ENCODE measurements around the gene STYX. TPM values are rescaled to one million over a fixed set of nuclear protein-coding genes. Genes with fewer than 3 reads are reported as not detected.

STYX gene
- total RNA-seq, 1 donor from 2014 or later: 13.3 TPM

GRCh38 chr14:52798826-52799225, 68.9 kb downstream of the STYX start:
- Histone ChIP-seq H3K4me1 (peaks cover 7% of the 10 kb centered on the region), H3K27ac (replicated peaks) (no peak overlapping the region), H3K36me3 (no peaks in the 10 kb centered on the region), H3K4me3 (no peak overlapping the region), H3K27me3 (ENCODE audit: low read depth) (no peaks in the 10 kb centered on the region), H3K9me3 (replicated peaks) (no peaks in the 10 kb centered on the region)
- intact Hi-C loops (cut with micrococcal nuclease): no loop called here
- no peak for DNase-seq
- TF ChIP-seq CTCF (IDR thresholded peaks at IDR 0.05; ENCODE audit: borderline replicate concordance): no peak

- no peak for TF ChIP-seq CTCF (IDR thresholded peaks at IDR 0.05; ENCODE audit: borderline replicate concordance)
- Histone ChIP-seq H3K9me3 (replicated peaks) (no peaks in the 10 kb centered on the region), H3K27ac (replicated peaks) (peak overlapping the region; percentile 31), H3K4me1 (peaks cover 7% of the 10 kb centered on the region), H3K4me3 (no peak overlapping the region), H3K27me3 (ENCODE audit: low read depth) (no peaks in the 10 kb centered on the region), H3K36me3 (no peaks in the 10 kb centered on the region)
- intact Hi-C loops (cut with micrococcal nuclease): no loop called here
- no peak for DNase-seq
Observed at GRCh38 chr14:52801014-52801712, 71.2 kb downstream of the STYX start.

- intact Hi-C loops (cut with micrococcal nuclease): no loop called here
- DNase-seq: no peak
- Histone ChIP-seq H3K4me1 (peaks cover 7% of the 10 kb centered on the region), H3K27me3 (ENCODE audit: low read depth) (no peaks in the 10 kb centered on the region), H3K27ac (replicated peaks) (no peak overlapping the region), H3K36me3 (no peaks in the 10 kb centered on the region), H3K4me3 (no peak overlapping the region), H3K9me3 (replicated peaks) (no peaks in the 10 kb centered on the region)
- TF ChIP-seq CTCF (IDR thresholded peaks at IDR 0.05; ENCODE audit: borderline replicate concordance): no peak
Observed at GRCh38 chr14:52802597-52802996, 72.6 kb downstream of the STYX start.

GRCh38 chr14:52806115-52806514, 76.1 kb downstream of the STYX start:
- Histone ChIP-seq H3K4me1 (peaks cover 6% of the 10 kb centered on the region), H3K36me3 (no peaks in the 10 kb centered on the region), H3K27me3 (ENCODE audit: low read depth) (no peaks in the 10 kb centered on the region), H3K4me3 (no peak overlapping the region), H3K9me3 (replicated peaks) (no peaks in the 10 kb centered on the region), H3K27ac (replicated peaks) (no peak overlapping the region)
- no peak for DNase-seq
- intact Hi-C loops (cut with micrococcal nuclease): no loop called here
- TF ChIP-seq CTCF (IDR thresholded peaks at IDR 0.05; ENCODE audit: borderline replicate concordance): no peak

- no peak for TF ChIP-seq CTCF (IDR thresholded peaks at IDR 0.05; ENCODE audit: borderline replicate concordance)
- H3K27me3 ChIP-seq (ENCODE audit: low read depth): no peaks in the 10 kb centered on the region
- H3K9me3 ChIP-seq (replicated peaks): no peaks in the 10 kb centered on the region
- no peak for DNase-seq
- no peak overlapping the region for H3K27ac ChIP-seq (replicated peaks)
- H3K4me3 ChIP-seq: no peak overlapping the region
- intact Hi-C loops (cut with micrococcal nuclease): no loop called here
- H3K4me1 ChIP-seq: no peaks in the 10 kb centered on the region
- H3K36me3 ChIP-seq: no peaks in the 10 kb centered on the region
Observed at GRCh38 chr14:52808101-52808500, 78.1 kb downstream of the STYX start.
